Colonic mucosa (tissue), 4 donors: ENCODE measurements around the gene AUP1. TPM values are rescaled to one million over a fixed set of nuclear protein-coding genes. Genes with fewer than 3 reads are reported as not detected.

Experiments
- DNase-seq: peaks from one replicate; pipeline ENCODE4 v3.0.0-alpha.2; 2020
- H3K27ac ChIP-seq: fragments of 200-600 bp; one replicate; pipeline ENCODE4 v1.8.0; 2021
- H3K27me3 ChIP-seq: fragments of 200-600 bp; one replicate; pipeline ENCODE4 v1.8.0; 2021
- H3K36me3 ChIP-seq: fragments of 200-600 bp; one replicate; pipeline ENCODE4 v1.8.0; 2021
- H3K4me1 ChIP-seq: fragments of 200-600 bp; one replicate; pipeline ENCODE4 v1.8.0; 2021; ENCODE audit warnings: mild to moderate bottlenecking
- H3K4me3 ChIP-seq: fragments of 200-600 bp; one replicate; pipeline ENCODE4 v1.8.0; 2021
- H3K9ac ChIP-seq, 2 donors: one replicate each; pipeline ENCODE4 v1.7.0; 2013; ENCODE audit warnings: control low read depth in 2 of 2, low read depth in 2 of 2, low read length in 2 of 2
- H3K9me3 ChIP-seq: fragments of 200-600 bp; one replicate; pipeline ENCODE4 v1.8.0; 2021
- CTCF ChIP-seq: fragments of 200-600 bp; IDR thresholded peaks from one replicate; pipeline ENCODE4 v1.8.0; 2022; ENCODE audit warnings: antibody characterized with exemption, mild to moderate bottlenecking
- intact Hi-C: fragments of 100-400 bp; cut with DNase I; formaldehyde crosslinking; loops from one replicate; pipeline ENCODE4 v1.14.1; 2022
- total RNA-seq, 2 donors: library from RNA; stranded (reverse); fragmentation: NEBNext Ultra II Directional in 1 of 2; extraction: Animal tissue kit (Norgen Biotek cat#: 25700) in 1 of 2; gene quantifications; one replicate each; pipeline ENCODE4 v1.2.1, GENCODE V29; 2021
- donor health status: healthy.
- donor health status: DM: no; HTN: no; CAD: no.
- donor health status: DM: no; HTN: no; CAD: no.

Gene AUP1
- total RNA-seq, 2 donors from 2014 or later = 107 to 212 TPM

- H3K4me1 ChIP-seq = no peaks in the 10 kb centered on the region
- H3K4me3 ChIP-seq = peak overlapping the region; percentile 76
- no peaks in the 10 kb centered on the region for H3K9me3 ChIP-seq
- no peak overlapping the region for H3K27ac ChIP-seq
- H3K27me3 ChIP-seq = no peaks in the 10 kb centered on the region
- DNase-seq = no peak
- no peaks in the 10 kb centered on the region for H3K36me3 ChIP-seq
- intact Hi-C loops = no loop called here
- TF ChIP-seq CTCF = no peak
- peak overlapping the region in 1 of 2 donors; percentile 7 for H3K9ac ChIP-seq
Observed at GRCh38 chr2:74551942-74552913, 22.7 kb upstream of the AUP1 start.

GRCh38 chr2:74551530-74551929 lies 22.0 kb upstream of the AUP1 start:
- Histone ChIP-seq H3K4me1 (no peaks in the 10 kb centered on the region), H3K9ac (no peak overlapping the region), H3K27ac (no peak overlapping the region), H3K9me3 (no peaks in the 10 kb centered on the region), H3K36me3 (no peaks in the 10 kb centered on the region), H3K27me3 (no peaks in the 10 kb centered on the region), H3K4me3 (no peak overlapping the region)
- no peak for DNase-seq
- intact Hi-C loops = no loop called here
- TF ChIP-seq CTCF = no peak

GRCh38 chr2:74550231-74550630 lies 20.7 kb upstream of the AUP1 start:
- no peaks in the 10 kb centered on the region for H3K27me3 ChIP-seq
- H3K36me3 ChIP-seq = no peaks in the 10 kb centered on the region
- TF ChIP-seq CTCF = no peak
- H3K9ac ChIP-seq = no peak overlapping the region
- no peak overlapping the region for H3K27ac ChIP-seq
- H3K4me1 ChIP-seq = no peaks in the 10 kb centered on the region
- H3K9me3 ChIP-seq = no peaks in the 10 kb centered on the region
- DNase-seq = no peak
- intact Hi-C loops = no loop called here
- H3K4me3 ChIP-seq = no peak overlapping the region

- Histone ChIP-seq H3K4me3 (peak overlapping the region; percentile 50), H3K9ac (peak overlapping the region; percentile 68 to 79), H3K4me1 (no peaks in the 10 kb centered on the region), H3K27me3 (no peaks in the 10 kb centered on the region), H3K27ac (no peak overlapping the region), H3K36me3 (no peaks in the 10 kb centered on the region), H3K9me3 (no peaks in the 10 kb centered on the region)
- peak; percentile 80 for DNase-seq
- no peak for TF ChIP-seq CTCF
- intact Hi-C loops = no loop called here
Observed at GRCh38 chr2:74548900-74549826, 19.7 kb upstream of the AUP1 start.

GRCh38 chr2:74548285-74548899 lies 18.9 kb upstream of the AUP1 start:
- TF ChIP-seq CTCF = no peak
- intact Hi-C loops = no loop called here
- DNase-seq = no peak
- no peaks in the 10 kb centered on the region for H3K27me3 ChIP-seq
- no peaks in the 10 kb centered on the region for H3K4me1 ChIP-seq
- H3K9ac ChIP-seq = peak overlapping the region; percentile 16 to 68
- H3K27ac ChIP-seq = no peak overlapping the region
- H3K36me3 ChIP-seq = no peaks in the 10 kb centered on the region
- H3K9me3 ChIP-seq = no peaks in the 10 kb centered on the region
- H3K4me3 ChIP-seq = peak overlapping the region; percentile 50
